Activated T-cell treated with anti-CD3 and anti-CD28 coated beads, Interleukin-2, amount 50 U/mL, for 72 hours (primary cell): ENCODE data around the gene BCL7C. TPM values are rescaled to one million over a fixed set of nuclear protein-coding genes. Genes with fewer than 3 reads are reported as not detected.

ENCODE experiments used
- ATAC-seq, 2 donors: fragments of 150-1000 bp; cut with Tn5 transposase; replicated peaks in 1 of 2; 2 replicates each; pipeline ENCODE4 v1.10.0; 2021; ENCODE audit warnings: moderate library complexity in 2 of 2, mild to moderate bottlenecking in 1 of 2
- DNase-seq, 2 donors: peaks; one replicate each; pipeline ENCODE4 v3.0.0; 2021 to 2022; ENCODE audit warnings: mixed read lengths in 1 of 2
- H3K27ac Mint-ChIP-seq: one replicate; pipeline ENCODE4 v1.8.0; 2022; ENCODE audit warnings: mild to moderate bottlenecking, moderate library complexity, mixed read lengths
- H3K27me3 Mint-ChIP-seq: one replicate; pipeline ENCODE4 v1.8.0; 2022; ENCODE audit warnings: low read depth, mixed read lengths
- H3K36me3 Mint-ChIP-seq, 2 donors: one replicate each; pipeline ENCODE4 v1.8.0; 2022; ENCODE audit warnings: mixed read lengths in 2 of 2, mild to moderate bottlenecking in 1 of 2; ENCODE audit not compliant: insufficient read depth in 2 of 2
- H3K4me1 Mint-ChIP-seq: one replicate; pipeline ENCODE4 v1.8.0; 2022; ENCODE audit warnings: low read depth, mixed read lengths
- H3K4me3 Mint-ChIP-seq, 2 donors: one replicate each; pipeline ENCODE4 v1.8.0; 2022; ENCODE audit warnings: mild to moderate bottlenecking in 2 of 2, mixed read lengths in 2 of 2, moderate library complexity in 2 of 2
- H3K9me3 Mint-ChIP-seq, 2 donors: one replicate each; pipeline ENCODE4 v1.8.0; 2022; ENCODE audit warnings: mixed read lengths in 2 of 2
- total RNA-seq, 2 donors: library from RNA; stranded (reverse); gene quantifications; one replicate each; pipeline ENCODE4 v1.2.3, GENCODE V29; 2022

BCL7C gene
- total RNA-seq, 2 donors from 2014 or later = 21.7 to 23.2 TPM

GRCh38 chr16:30837904-30838303 is 56.0 kb downstream of the BCL7C start:
- H3K36me3 Mint-ChIP-seq = no peaks in the 10 kb centered on the region
- no peaks in the 10 kb centered on the region for H3K9me3 Mint-ChIP-seq
- DNase-seq (no peak), ATAC-seq (no peak)
- no peaks in the 10 kb centered on the region for H3K4me1 Mint-ChIP-seq
- no peaks in the 10 kb centered on the region for H3K27me3 Mint-ChIP-seq
- H3K27ac Mint-ChIP-seq = no peak overlapping the region
- no peak overlapping the region for H3K4me3 Mint-ChIP-seq

Other genes starting within 250 kb of the BCL7C start
- gene PRR14, start 243.1 kb downstream of the BCL7C start, total RNA-seq = 100 to 1,000 TPM; 108 to 124 TPM
- 100 to 1,000 TPM; 170 to 185 TPM for gene FBRS, start 235.6 kb downstream of the BCL7C start, total RNA-seq
- 10 to 100 TPM; 52.9 to 64.7 TPM for gene SRCAP, start 194.9 kb downstream of the BCL7C start, total RNA-seq
- 10 to 100 TPM; 38.0 to 38.5 TPM for gene PHKG2, start 145.7 kb downstream of the BCL7C start, total RNA-seq
- gene CFAP119, start 132.0 kb downstream of the BCL7C start, total RNA-seq = 1 to 10 TPM; 3.2 to 4.7 TPM
- gene RNF40, start 131.8 kb downstream of the BCL7C start, total RNA-seq = 10 to 100 TPM; 60.2 to 63.5 TPM
- gene ZNF629, start 106.9 kb downstream of the BCL7C start, total RNA-seq = 1 to 10 TPM; 3.7 TPM
- under 1 TPM; 0.25 to 0.72 TPM for gene CTF1, start 2.5 kb upstream of the BCL7C start, total RNA-seq
- 10 to 100 TPM; 24.9 to 25.7 TPM for gene FBXL19, start 29.5 kb upstream of the BCL7C start, total RNA-seq
- gene ORAI3, start 55.0 kb upstream of the BCL7C start, total RNA-seq = 10 to 100 TPM; 13.6 to 15.6 TPM
- gene SETD1A, start 63.7 kb upstream of the BCL7C start, total RNA-seq = 10 to 100 TPM; 19.1 to 25.5 TPM
- gene HSD3B7, start 91.1 kb upstream of the BCL7C start, total RNA-seq = 1 to 10 TPM; 2.4 to 4.7 TPM
- 1 to 10 TPM; 2.2 to 6.1 TPM for gene STX1B, start 116.6 kb upstream of the BCL7C start, total RNA-seq
- gene STX4, start 139.5 kb upstream of the BCL7C start, total RNA-seq = 10 to 100 TPM; 51.8 to 54.7 TPM
- gene ZNF668, start 180.2 kb upstream of the BCL7C start, total RNA-seq = 1 to 10 TPM; 6.9 to 7.8 TPM
- 10 to 100 TPM; 23.0 to 24.1 TPM for gene ZNF646, start 180.3 kb upstream of the BCL7C start, total RNA-seq
- 1 to 10 TPM; 6.2 to 7.7 TPM for gene PRSS53, start 194.9 kb upstream of the BCL7C start, total RNA-seq
- 10 to 100 TPM; 52.2 to 55.6 TPM for gene VKORC1, start 200.7 kb upstream of the BCL7C start, total RNA-seq
- gene BCKDK, start 214.3 kb upstream of the BCL7C start, total RNA-seq = 10 to 100 TPM; 21.6 to 24.5 TPM
- 10 to 100 TPM; 50.8 to 55.5 TPM for gene KAT8, start 223.6 kb upstream of the BCL7C start, total RNA-seq
- gene PRSS8, start 241.7 kb upstream of the BCL7C start, total RNA-seq = not detected